Lower lobe of right lung (tissue), 2 donors: Measurements from ENCODE around the gene NCKAP5. TPM values are rescaled to one million over a fixed set of nuclear protein-coding genes. Genes with fewer than 3 reads are reported as not detected.

ENCODE experiments used
- ATAC-seq, 2 donors: fragments of 200-7000 bp; cut with Tn5 transposase; one replicate each; pipeline ENCODE4 v1.9.1; 2020 to 2022; ENCODE audit warnings: mild to moderate bottlenecking in 2 of 2, moderate library complexity in 2 of 2
- DNase-seq: peaks from one replicate; pipeline ENCODE4 v3.0.0-alpha.2; 2020
- H3K27ac ChIP-seq: fragments of 200-600 bp; one replicate; pipeline ENCODE4 v1.8.0; 2022
- H3K27me3 ChIP-seq: fragments of 200-600 bp; one replicate; pipeline ENCODE4 v1.8.0; 2022; ENCODE audit warnings: low read depth
- H3K36me3 ChIP-seq: fragments of 200-600 bp; one replicate; pipeline ENCODE4 v1.8.0; 2022; ENCODE audit warnings: mild to moderate bottlenecking
- H3K4me1 ChIP-seq: fragments of 200-600 bp; one replicate; pipeline ENCODE4 v1.8.0; 2022
- H3K4me3 ChIP-seq: fragments of 200-600 bp; one replicate; pipeline ENCODE4 v1.8.0; 2022; ENCODE audit warnings: mild to moderate bottlenecking
- H3K9me3 ChIP-seq: fragments of 200-600 bp; one replicate; pipeline ENCODE4 v1.8.0; 2022
- CTCF ChIP-seq: fragments of 200-600 bp; IDR thresholded peaks from one replicate; pipeline ENCODE4 v1.8.0; 2022; ENCODE audit warnings: antibody characterized with exemption, mild to moderate bottlenecking
- intact Hi-C: fragments of 100-400 bp; cut with DNase I; formaldehyde crosslinking; loops from one replicate; pipeline ENCODE4 v1.11.0; 2022
- total RNA-seq: library from RNA; stranded (reverse); fragmentation: NEBNext Ultra II Directional; extraction: Animal tissue kit (Norgen Biotek cat#: 25700); gene quantifications from one replicate; pipeline ENCODE4 v1.2.1, GENCODE V29; 2021
- donor health status: DM: no; HTN: yes; CAD: no; lungs with severe emphysema.

The NCKAP5 gene
- total RNA-seq, 1 donor from 2014 or later, result 34.6 TPM

GRCh38 chr2:132733094-132733493, 835.2 kb downstream of the NCKAP5 start:
- no peak for TF ChIP-seq CTCF
- intact Hi-C loops, result no loop called here
- no peak for DNase-seq
- Histone ChIP-seq H3K9me3 (no peaks in the 10 kb centered on the region), H3K27me3 (no peaks in the 10 kb centered on the region), H3K4me1 (no peaks in the 10 kb centered on the region), H3K4me3 (no peak overlapping the region), H3K36me3 (no peaks in the 10 kb centered on the region), H3K27ac (no peak overlapping the region)
- ATAC-seq, result no peak

- DNase-seq (no peak), ATAC-seq (no peak)
- Histone ChIP-seq H3K27me3 (no peaks in the 10 kb centered on the region), H3K4me1 (no peaks in the 10 kb centered on the region), H3K4me3 (no peak overlapping the region), H3K36me3 (no peaks in the 10 kb centered on the region), H3K9me3 (no peaks in the 10 kb centered on the region), H3K27ac (no peak overlapping the region)
- TF ChIP-seq CTCF, result no peak
- intact Hi-C loops, result no loop called here
Measured at GRCh38 chr2:132732694-132733093, 835.6 kb downstream of the NCKAP5 start.

GRCh38 chr2:132731441-132731840, 836.8 kb downstream of the NCKAP5 start:
- ATAC-seq (no peak), DNase-seq (no peak)
- intact Hi-C loops, result no loop called here
- H3K27me3 ChIP-seq, result no peaks in the 10 kb centered on the region
- H3K36me3 ChIP-seq, result no peaks in the 10 kb centered on the region
- no peak for TF ChIP-seq CTCF
- H3K4me1 ChIP-seq, result no peaks in the 10 kb centered on the region
- H3K9me3 ChIP-seq, result no peaks in the 10 kb centered on the region
- H3K4me3 ChIP-seq, result no peak overlapping the region
- H3K27ac ChIP-seq, result no peak overlapping the region

GRCh38 chr2:132730611-132731010, 837.7 kb downstream of the NCKAP5 start:
- Histone ChIP-seq H3K9me3 (no peaks in the 10 kb centered on the region), H3K27me3 (no peaks in the 10 kb centered on the region), H3K4me3 (no peak overlapping the region), H3K36me3 (no peaks in the 10 kb centered on the region), H3K4me1 (no peaks in the 10 kb centered on the region), H3K27ac (no peak overlapping the region)
- ATAC-seq (no peak), DNase-seq (no peak)
- intact Hi-C loops, result no loop called here
- TF ChIP-seq CTCF, result no peak

- TF ChIP-seq CTCF, result no peak
- Histone ChIP-seq H3K4me1 (no peaks in the 10 kb centered on the region), H3K27ac (no peak overlapping the region), H3K27me3 (no peaks in the 10 kb centered on the region), H3K9me3 (no peaks in the 10 kb centered on the region), H3K36me3 (no peaks in the 10 kb centered on the region), H3K4me3 (no peak overlapping the region)
- DNase-seq, result no peak
- intact Hi-C loops, result no loop called here
- no peak for ATAC-seq
Measured at GRCh38 chr2:132729522-132729921, 838.7 kb downstream of the NCKAP5 start.

GRCh38 chr2:132726155-132726554, 842.1 kb downstream of the NCKAP5 start:
- Histone ChIP-seq H3K4me3 (no peak overlapping the region), H3K27ac (no peak overlapping the region), H3K4me1 (no peaks in the 10 kb centered on the region), H3K9me3 (no peaks in the 10 kb centered on the region), H3K36me3 (no peaks in the 10 kb centered on the region), H3K27me3 (no peaks in the 10 kb centered on the region)
- intact Hi-C loops, result no loop called here
- DNase-seq (no peak), ATAC-seq (no peak)
- no peak for TF ChIP-seq CTCF
